GM18907 (cell line): Measurements from ENCODE around the gene XBP1.
"Not testable (repeated sequence)": the region's sequence is repeated elsewhere in the genome, so short reads cannot be mapped to it uniquely, and the experiment has no call there.

Experiments used
- ATAC-seq: cut with Tn5 transposase; IDR thresholded peaks from one replicate; pipeline ENCODE4 v1.9.1; 2021; ENCODE audit warnings: mild to moderate bottlenecking, moderate library complexity; ENCODE audit not compliant: unreplicated experiment

The XBP1 gene

DNA sequence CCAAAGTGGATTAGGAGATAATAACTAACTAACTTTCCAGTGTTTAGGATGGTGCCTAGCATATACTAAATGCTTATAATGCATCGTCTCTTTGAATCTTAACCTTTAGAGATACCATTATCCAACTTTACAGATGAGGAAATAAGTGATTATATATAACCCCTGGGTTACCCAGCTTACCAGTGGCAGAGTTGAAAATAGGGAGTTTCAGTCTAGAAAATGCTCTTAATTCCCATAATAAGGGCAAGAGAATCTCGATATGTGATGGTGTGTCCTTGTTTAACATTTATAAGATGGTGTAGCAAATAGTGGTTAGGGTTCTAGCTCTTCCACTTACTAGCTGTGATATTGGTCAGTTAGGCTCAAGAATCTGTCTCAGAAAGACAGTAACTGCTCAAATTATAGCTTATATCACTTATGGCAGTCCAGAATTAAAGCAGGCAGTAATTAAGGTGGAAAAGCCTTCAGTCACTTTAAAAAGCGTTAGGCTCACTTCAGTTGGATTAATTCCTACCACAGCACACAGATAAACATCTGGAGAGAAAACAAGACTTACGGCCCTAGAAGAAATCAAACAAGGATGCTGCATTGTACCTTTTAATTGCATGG lies 6.3 kb downstream of the XBP1 start:
- ATAC-seq, result no peak

DNA sequence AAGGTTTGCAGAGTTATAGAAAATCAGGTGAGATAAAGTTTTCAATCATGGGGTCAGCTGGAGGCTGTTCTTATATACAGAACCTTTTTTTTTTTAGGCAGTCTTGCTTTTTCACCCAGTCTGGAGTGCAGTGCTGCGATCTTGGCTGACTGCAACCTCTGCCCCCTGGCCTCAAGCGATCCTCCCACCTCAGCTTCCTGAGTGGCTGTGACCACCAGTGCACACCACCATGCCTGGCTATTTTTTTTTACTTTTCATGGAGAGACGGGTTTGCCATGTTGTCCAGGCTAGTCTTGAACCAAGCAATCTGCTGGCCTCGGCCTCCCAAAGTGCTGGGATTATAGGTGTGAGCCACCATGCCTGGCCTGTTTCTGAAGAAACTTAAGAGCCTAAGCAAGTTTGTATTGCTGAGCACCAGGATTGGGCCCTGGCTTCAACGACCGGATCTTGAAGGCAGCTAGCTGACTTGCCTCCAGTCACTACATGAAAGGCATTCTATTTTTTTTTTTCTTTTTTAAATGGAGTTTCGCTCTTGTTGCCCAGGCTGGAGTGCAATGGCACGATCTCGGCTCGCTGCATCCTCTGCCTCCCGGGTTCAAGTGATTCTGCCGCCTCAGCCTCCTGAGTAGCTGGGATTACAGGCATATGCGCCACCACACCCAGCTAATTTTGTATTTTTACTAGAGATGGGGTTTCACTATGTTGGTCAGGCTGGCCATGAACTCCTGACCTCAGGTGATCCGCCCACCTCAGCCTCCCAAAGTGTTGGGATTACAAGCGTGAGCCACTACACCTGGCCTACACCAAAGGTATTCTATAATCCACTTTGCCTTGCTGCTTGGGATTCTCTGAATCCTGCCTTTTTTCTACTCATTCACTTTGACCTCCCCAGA lies 7.6 kb downstream of the XBP1 start:
- peak; percentile 36 for ATAC-seq

DNA sequence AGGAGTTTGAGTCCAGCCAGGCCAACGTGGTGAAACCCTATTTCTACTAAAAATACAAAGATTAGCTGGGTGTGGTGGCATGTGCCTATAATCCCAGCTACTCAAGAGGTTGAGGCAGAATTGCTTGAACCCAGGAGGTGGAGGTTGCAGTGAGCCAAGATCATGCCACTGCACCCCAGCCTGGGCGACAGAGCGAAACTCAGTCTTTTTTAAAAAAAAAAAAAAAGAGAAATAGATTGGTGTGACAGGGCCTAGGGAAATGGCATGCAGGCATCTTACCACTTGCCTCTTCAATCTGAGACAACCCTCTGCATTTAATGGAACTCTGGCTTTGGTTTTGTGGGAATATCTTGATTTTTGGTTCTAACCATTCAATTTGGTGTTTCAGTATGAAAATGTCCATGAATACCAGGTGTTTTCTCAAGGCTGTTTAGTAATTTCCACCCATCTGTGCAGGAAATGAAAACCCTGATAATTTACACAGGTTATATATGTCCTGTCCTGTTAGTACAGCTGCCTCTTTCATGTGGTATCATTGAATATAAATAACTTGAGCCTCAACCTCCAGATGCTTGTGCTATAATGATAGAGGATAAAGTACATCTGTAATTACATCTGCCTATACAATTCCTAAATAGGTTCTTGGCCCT lies 8.4 kb downstream of the XBP1 start:
- peak; percentile 59 for ATAC-seq

DNA sequence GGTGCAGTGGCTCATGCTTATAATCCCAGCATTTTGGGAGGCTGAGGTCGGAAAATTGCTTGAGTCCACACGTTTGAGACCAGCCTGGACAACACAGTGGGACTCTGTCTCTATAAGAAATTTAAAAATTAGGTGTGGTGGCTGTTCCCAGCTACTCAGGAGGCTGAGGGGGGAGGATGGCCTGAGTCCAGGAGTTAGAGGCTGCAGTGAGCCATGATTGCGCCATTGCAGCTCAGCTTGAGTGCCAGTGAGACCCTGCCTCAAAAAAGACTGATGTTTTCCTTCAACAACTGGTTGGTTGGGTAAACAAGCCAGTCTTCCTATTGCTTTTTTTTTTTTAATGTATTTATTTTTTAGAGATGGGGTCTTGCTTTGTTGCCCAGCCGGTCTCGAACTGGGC lies 9.2 kb downstream of the XBP1 start:
- ATAC-seq, result no peak

DNA sequence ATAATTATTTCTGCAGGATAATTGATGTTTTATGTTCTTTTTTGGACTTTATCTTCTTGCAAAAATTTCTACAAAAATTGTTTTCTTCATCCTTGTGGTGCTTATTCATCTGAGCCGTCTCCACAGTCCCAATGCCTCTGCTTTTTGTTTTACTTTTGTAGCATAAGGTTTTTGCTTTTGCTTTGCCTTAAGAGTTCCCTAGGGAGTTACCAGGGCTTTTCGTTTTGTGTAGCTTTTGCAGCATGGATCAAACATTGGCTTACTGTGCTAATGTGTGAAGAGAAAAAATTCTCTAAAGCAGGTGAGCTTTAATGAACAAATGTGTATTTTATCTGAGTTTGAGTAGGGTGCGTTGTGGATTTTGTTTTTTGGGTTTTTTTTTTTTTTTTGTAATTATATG lies 11.8 kb downstream of the XBP1 start:
- no peak for ATAC-seq

DNA sequence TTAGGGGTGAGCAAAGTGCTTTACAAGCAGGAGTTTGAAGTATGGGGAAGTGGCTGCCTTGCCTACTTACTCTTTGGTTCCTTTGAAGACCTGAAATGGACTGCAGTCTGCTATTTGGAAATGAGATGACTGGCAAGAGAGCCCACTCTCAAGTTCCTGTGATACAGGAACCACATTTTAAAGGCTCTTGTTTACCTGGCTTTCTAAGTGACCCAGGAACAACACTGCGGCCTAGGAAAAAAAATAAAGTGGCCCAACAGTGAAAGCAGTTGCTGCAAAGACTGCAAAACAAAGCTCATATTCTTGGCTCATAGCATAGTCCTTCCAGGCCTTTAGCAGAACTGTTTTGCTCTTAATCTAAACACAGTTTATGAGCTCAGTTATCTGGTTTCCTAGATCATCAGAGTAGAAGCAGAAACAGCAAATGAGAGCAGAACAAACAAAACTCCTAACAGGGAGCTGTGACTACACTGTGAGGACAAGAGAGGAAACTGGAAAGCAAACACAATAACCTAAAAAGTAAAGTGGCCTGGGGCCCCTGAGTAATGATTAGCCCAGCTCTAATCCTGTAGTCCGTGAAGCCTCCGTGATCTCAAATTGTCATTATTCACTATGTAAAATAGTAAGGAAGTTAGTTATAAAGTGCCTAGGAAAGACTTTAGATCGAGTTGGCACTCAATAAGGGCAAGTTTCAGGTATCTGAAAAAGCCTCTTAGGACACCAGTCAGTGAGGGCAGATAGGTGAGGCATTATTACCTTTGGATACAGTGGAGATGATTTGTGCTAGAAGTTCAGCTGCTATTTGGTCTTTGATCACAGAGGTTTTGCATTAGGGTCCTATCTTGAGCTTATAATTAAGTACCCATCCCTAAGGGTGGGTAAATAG lies 16.3 kb downstream of the XBP1 start:
- no peak for ATAC-seq

DNA sequence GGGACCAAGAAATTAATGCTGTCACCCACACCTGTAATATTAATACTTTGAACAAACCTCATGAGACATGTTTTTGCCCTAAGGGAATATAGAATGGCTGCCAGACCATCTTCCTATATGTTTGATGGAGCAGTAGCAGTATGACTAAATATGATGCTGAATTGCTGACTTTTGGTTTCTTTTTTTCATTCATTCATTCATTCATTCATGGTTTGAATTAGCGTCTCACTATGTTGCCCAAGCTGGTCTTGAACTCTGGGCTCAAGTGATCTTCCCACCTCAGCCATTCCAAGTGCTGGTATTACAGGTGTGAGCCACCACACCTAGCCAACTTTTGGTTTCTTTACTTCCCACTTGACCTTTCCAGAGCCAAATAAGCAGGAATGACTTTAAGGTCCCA lies 20.1 kb downstream of the XBP1 start:
- no peak for ATAC-seq

DNA sequence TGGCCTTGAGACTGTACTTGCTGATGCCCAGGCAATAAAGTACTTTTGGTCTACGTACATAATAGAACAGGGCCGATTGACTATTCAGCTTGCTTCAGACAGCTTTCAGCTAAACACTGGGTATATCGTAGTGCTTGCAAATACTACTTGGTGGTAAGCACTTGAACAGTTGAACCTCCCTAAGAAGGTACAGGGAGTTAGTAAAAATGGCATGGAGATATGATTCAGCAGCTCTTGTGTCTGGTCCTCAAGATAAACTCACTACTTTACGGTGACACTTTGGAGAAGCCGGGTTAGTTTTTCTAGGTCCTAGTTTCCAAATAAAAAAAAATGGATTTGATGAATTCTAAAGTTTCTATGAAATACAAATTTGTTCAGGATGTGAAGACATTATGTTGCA lies 20.5 kb downstream of the XBP1 start:
- ATAC-seq, result no peak

DNA sequence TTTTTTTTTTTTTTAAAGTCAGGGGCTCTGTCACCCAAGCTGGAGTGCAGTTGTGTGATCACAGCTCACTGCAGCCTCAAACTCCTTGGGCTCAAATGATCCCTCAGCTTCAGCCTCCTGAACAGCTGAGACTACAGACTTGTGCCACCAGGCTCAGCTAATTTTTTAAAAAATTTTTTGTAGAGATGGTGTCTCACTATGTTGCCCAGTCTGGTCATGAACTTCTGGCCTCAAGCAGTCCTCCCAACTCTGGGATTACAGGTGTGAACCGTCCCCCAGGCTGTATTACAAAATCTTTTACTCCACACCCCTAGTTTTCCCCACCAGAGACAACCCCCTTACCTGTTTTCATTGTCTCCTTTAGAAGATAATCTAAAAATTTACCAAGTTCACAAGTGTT lies 26.0 kb downstream of the XBP1 start:
- no peak for ATAC-seq

DNA sequence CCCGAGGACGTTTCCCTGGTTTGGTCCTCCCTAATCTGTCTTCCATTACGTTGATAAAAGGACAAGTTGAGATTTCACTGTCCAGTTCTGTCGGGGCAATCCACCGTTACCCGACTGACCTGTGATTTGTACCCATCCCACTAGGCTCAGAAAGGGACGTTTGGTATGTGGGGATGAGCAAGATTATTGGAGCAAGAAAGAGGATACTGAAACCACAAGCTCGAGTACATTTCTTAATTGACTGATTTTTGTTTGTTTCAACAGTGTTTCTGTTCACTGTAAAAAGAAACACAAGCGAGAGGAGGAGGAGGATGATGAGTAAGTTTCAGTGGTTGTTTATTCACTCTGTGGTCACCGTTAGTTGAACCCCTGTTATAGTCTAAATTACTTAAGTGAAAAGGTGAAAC lies 26.9 kb downstream of the XBP1 start:
- peak; percentile 25 for ATAC-seq

DNA sequence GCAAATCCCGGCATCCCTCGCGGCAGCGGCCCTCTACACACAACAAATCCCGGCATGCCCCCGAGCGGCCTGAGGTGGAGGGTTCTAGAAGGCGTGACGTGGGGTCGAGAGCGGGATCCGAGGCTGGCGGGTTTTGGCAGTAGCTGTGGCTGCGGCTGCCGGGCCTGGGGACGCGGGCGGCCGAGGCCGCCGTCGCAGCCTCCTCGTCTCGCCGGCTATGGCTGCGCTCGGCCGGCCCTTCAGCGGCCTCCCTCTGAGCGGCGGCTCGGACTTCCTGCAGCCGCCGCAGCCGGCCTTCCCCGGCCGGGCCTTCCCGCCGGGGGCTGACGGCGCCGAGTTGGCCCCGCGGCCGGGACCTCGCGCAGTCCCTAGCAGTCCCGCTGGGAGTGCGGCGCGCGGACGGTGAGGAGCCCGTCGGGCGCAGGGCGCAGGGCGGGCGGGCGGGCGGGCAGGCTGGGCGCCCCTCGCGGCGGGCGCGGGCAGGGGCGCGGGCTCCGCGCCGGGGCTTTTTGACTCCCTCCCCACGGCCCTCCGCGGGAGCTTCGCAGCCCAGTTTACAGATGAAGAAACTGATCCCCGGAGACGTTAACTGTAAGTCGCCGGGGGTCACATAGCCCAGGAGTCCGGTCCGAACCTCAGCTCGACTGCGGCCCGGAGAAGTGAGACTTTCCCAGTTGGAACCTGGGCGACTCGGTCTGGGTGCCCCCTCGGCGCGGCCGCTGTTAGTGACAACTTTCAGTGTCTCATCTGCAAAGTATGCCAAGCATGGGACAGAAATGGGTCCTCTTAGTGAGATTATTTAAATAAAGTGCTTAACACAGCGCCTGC lies 27.5 kb downstream of the XBP1 start, which contains the start of gene CCDC117:
Gene CCDC117, plus strand, starts transcription at position 63 of the 828 bp plus-strand sequence. Its CDS starts 155 bp downstream, at position 218.
- ATAC-seq, result peak; percentile 88

DNA sequence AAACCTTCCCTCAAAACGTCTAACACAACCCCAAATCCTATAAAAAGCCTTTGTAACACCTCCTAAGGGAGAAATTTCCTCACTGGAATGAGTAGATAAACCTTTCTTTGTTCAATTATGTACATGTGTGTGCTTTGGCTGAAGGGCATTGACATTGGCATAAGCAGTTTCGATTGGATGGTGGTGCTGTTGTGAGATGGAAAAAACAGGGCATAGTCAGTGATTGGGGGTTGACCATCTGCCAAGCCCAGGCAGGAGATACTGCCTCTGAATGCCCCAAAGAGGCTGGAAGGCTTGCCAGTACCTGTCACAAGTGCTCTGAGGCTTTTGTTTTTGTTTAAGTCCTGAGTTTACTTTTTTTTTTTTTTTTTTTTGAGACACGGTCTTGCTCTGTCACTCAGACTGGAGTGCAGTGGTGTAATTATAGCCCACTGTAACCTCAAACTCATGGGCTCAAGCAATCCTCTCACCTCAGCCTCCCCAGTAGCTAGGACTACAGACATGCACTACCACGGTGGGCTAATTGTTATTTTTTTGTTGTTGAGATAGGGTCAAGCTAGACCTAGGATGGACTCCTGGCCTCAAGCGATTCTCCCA lies 29.1 kb downstream of the XBP1 start:
- ATAC-seq, result no peak

DNA sequence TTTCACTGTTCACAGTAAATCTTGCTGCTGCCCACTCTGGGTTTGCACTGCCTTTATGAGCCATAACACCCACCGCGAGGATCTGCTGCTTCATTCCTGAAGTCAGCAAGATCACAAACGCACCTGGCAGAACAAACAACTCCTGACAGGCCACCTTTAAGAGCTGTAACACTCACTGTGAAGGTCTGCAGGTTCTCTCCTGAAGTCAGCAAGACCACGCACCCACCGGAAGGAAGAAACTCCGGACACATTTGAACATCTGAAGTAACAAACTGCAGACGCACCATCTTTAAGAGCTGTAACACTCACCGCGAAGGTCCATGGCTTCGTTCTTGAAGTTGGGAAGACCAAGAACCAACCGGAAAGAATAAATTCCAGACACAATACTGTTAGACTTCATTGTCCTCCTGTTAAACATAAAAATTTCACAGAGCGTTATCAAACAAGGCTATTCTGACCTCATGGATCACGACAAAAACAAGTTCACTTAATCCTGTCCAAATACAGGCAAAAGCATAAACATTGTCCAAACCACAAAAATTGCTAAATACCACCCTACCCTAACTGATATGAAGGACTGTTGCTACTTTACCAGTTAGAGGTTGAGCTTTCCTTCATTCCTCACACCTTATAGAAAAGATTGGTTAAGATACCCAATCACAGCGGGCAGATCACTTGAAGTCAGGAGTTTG lies 30.8 kb downstream of the XBP1 start:
- ATAC-seq, result no peak

DNA sequence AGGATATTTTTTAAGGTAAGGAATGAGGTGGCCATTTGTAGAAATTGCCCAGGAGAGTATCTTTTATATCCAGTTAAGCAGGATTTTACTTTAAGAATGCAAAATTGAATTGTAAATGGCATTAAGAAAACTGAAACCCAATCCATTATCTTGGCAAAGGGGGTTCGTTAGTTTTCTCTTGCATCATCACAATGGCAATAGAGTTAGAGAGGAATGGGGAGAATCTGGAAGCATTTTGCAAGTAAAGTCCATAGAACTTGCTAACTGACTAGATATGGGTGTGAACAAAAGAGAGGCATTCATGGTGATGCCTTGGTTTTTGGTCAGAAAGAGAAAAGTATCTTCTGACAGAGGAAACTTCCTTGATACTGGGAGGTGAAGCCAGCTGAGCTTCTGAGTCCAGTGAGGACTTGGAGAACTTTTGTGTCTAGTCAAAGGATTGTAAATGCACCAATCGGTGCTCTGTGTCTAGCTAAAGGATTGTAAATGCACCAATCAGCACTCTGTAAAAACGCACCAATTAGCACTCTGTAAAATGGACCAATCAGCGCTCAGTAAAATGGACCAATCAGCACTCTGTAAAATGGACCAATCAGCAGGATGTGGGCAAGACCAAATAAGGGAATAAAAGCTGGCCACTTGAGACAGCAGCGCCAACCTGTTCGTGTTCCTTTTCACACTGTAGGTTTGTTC lies 31.5 kb downstream of the XBP1 start:
- no peak for ATAC-seq

DNA sequence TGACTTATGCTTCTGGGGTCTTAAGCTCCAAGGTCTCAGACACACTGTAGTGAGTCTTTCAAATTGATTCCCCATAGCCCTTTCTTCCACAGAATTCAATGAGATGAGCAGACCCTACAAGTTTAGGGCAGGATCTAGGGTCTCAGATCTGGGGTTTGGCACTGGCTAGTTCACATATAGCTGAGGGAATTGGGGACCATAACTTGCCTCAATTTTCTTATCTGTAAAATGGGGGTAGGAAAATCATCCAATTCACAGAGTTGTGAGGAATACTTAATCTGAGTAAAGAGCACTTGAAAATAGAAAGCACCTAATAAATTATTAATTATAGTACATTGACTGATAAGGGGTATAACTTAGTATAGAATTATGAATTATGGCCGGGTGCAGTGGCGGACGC lies 33.7 kb downstream of the XBP1 start:
- ATAC-seq, result no peak

DNA sequence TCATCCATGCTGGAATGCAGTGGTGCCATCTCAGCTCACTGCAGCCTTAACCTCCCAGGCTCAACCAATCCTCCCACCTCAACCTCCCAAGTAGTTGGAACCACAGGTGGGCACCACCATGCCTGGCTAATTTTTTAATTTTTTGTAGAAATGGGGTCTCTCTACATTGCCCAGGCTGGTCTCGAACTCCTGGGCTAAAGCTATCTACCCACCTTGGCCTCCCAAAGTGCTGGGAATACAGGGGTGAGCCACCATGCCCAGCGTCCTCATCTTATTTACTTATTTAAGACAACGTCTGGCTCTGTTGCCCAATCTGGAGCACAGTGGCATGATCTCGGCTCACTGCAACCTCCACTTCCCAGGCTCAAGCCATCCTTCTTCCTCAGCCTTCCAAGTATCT lies 38.4 kb downstream of the XBP1 start:
- ATAC-seq, result not testable (repeated sequence)

DNA sequence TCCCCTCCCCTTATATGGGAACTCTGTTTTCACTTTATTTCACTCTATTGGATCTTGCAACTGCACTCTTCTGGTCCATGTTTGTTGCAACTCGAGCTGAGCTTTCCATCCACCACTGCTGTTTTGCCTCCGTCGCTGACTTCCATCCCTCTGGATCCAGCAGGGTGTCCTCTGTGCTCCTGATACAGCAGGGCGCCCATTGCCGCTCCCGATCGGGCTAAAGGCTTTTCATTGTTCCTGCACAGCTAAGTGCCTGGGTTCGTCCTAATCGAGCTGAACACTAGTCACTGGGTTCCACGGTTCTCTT lies 39.0 kb downstream of the XBP1 start:
- ATAC-seq, result no peak

DNA sequence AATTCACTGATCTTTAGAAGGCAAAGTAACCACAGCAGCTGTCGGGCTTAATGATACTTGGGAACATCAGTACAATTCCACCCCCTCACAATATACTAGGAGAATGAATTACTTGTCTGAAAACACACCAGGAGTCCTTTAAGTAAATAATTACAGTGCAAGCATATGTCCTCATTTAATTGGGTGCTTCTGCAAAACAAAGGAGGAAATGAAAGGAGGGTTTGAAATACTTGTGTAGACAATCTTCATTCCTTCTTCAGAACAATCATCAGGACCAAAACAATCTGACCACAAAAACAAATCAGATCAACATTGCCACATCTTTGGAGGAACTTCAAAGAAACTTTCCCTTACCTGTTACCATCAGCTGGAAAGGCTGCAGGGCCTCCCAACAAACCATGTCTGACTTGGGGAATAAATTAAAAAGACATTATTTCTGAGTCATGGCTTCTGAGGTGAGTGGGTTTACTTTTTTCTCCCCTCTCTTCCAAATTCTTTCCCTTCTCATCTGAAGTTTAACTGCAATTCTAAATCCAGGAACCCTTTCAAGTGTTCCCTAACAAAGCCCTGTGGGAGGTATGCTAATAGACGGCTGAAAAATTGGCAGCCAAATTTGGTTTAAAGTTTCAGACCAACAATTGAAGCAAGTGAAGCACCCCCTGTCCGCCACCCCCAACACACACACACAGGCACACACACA lies 40.4 kb downstream of the XBP1 start:
- no peak for ATAC-seq
